Activated CD8-positive, alpha-beta memory T cell treated with anti-CD3 and anti-CD28 coated beads, Interleukin-2, amount 10 ng/mL, durations not matched to agents 7 days and 5 days (primary cell): ENCODE results near the gene SLC12A9. TPM values are rescaled to one million over a fixed set of nuclear protein-coding genes. Genes with fewer than 3 reads are reported as not detected.
"Not testable (repeated sequence)": the region's sequence is repeated elsewhere in the genome, so short reads cannot be mapped to it uniquely, and the experiment has no call there.

Source experiments
- ATAC-seq: fragments of 150-1000 bp; cut with Tn5 transposase; one replicate; pipeline ENCODE4 v1.10.0; 2021; ENCODE audit warnings: moderate library complexity
- CTCF ChIA-PET: fragments of 350-600 bp; sonication (Branson Sonifier 250); formaldehyde crosslinking; loops from one replicate; lab custom pipeline; 2021; ENCODE audit warnings: antibody characterized with exemption; lab: Charles Lee
- DNase-seq: peaks from one replicate; pipeline ENCODE4 v3.0.0-alpha.2; 2020
- H3K27ac Mint-ChIP-seq: one replicate; pipeline ENCODE4 v1.8.0; 2021; ENCODE audit warnings: mild to moderate bottlenecking, mixed read lengths
- H3K27me3 Mint-ChIP-seq: one replicate; pipeline ENCODE4 v1.8.0; 2021; ENCODE audit warnings: mixed read lengths
- H3K36me3 Mint-ChIP-seq: one replicate; pipeline ENCODE4 v1.8.0; 2021; ENCODE audit warnings: mild to moderate bottlenecking, mixed read lengths
- H3K4me1 Mint-ChIP-seq: one replicate; pipeline ENCODE4 v1.8.0; 2021; ENCODE audit warnings: mixed read lengths
- H3K4me3 Mint-ChIP-seq: one replicate; pipeline ENCODE4 v1.8.0; 2021; ENCODE audit warnings: mild to moderate bottlenecking, moderate library complexity, mixed read lengths
- H3K9me3 Mint-ChIP-seq: one replicate; pipeline ENCODE4 v1.8.0; 2022; ENCODE audit warnings: low read depth, mixed read lengths
- microRNA-seq: library from miRNA; unstranded; fragments of <30 nt; microRNA quantifications from one replicate; pipeline ENCODE4 v1.2.0, GENCODE V29; 2022
- total RNA-seq, 2 experiments: library from RNA; stranded (reverse); gene quantifications; one replicate each; pipeline ENCODE4 v1.2.3, GENCODE V29; 2021

Gene SLC12A9
- total RNA-seq, 2 experiments from 2014 or later: 28.6 to 30.1 TPM

DNA sequence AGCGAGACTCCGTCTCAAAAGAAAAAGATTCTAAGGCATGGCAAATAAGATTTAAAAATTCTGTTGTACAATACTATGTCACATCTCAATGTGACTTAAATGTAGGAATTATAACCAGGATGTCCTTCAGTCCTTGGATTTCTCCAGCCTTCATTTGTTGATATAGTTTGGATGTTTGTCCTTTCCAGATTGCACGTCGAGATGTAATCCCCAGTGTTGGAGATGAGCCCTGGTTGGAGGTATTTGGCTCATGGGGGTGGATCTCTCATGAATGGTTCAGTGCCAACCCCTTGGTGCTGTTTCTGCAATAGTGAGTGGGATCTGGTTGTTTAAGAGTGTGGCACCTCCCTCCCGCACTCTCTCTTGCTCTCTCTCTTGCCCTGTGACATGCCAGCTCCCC, 56.0 kb downstream of the SLC12A9 start:
- no peak overlapping the region for H3K4me3 Mint-ChIP-seq
- ATAC-seq: no peak
- DNase-seq: no peak
- H3K27ac Mint-ChIP-seq: no peak overlapping the region
- H3K9me3 Mint-ChIP-seq: no peaks in the 10 kb centered on the region
- CTCF ChIA-PET: no interaction called here
- no peaks in the 10 kb centered on the region for H3K36me3 Mint-ChIP-seq
- H3K27me3 Mint-ChIP-seq: peaks cover 11% of the 10 kb centered on the region
- H3K4me1 Mint-ChIP-seq: no peaks in the 10 kb centered on the region

DNA sequence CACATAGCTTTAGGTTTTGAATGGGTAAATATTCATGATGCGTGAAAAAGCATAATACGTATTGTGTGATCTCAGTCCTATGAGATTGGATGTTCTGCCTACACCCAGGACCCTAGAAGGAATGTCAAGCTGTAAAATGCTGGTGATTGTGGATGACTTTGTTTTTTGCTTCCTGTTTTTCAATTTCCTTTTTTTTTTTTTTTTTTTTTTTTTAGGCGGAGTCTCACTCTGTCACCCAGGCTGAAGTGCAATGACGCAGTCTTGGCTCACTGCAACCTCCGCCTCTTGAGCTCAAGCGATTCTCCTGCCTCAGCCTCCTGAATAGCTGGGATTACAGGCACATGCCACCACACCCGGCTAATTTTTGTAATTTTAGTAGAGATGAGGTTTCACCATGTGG, 57.9 kb downstream of the SLC12A9 start:
- not testable (repeated sequence) for ATAC-seq, H3K4me1 Mint-ChIP-seq, H3K27me3 Mint-ChIP-seq, H3K9me3 Mint-ChIP-seq, DNase-seq, H3K4me3 Mint-ChIP-seq, H3K36me3 Mint-ChIP-seq, H3K27ac Mint-ChIP-seq
- CTCF ChIA-PET: interaction anchor here (0.6 kb wide), 1 partner anchor 178 kb away, joined by 3 read pairs; no protein-coding TSS in a partner anchor

DNA sequence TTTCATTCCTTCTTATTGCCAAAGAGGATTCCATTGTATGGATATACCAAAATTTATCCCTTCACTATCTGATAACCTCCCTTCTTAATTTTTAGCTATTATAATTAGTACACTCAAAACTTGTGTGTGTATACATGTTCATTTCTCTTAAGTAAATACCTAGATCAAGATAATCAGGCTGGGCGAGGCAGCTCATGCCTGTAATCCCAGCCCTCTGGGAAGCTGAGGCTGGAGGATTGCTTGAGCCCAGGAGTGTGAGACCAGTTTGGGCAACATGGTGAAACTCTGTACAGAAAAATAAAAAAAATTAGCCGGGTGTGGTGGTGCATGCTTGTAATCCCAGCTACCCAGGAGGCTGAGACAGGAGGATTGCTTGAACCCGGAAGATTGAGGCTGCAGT, 59.0 kb downstream of the SLC12A9 start:
- CTCF ChIA-PET: interaction anchor here (0.7 kb wide), 1 partner anchor 180 kb away, joined by 3 read pairs; no protein-coding TSS in a partner anchor
- ATAC-seq (no peak), DNase-seq (no peak)
- Mint-ChIP-seq H3K36me3 (no peaks in the 10 kb centered on the region), H3K4me3 (no peak overlapping the region), H3K9me3 (no peaks in the 10 kb centered on the region), H3K27me3 (peaks cover 9% of the 10 kb centered on the region), H3K4me1 (no peaks in the 10 kb centered on the region), H3K27ac (no peak overlapping the region)

DNA sequence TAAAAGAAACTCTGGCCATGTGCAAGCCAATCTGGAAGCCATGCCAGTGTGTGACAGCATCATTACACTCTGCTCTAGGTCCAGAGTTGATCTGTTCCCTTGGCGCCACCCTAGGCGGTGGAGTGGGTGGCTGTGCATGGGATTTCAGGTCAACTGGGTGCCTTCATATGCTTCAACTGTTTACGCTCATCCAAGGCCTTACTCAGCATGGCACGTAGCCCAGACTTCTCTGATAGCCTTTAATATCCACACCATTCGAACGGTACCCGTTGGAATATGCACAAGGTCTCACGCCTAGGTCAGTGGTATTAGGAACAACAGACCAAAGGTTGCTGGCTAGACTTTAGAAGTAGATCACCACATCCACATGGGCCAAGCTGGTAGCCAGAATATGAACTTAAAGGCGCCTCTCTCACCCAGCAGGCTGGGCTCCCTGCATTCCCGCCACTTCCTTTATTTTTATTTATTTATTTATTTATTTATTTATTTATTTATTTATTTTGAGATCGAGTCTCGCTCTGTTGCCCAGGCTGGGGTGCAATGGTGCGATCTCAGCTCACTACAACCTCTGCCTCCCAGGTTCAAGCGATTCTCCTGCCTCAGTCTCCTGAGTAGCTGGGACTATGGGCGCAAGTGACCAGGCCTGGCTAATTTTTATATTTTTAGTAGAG, 61.8 kb downstream of the SLC12A9 start:
- H3K36me3 Mint-ChIP-seq: no peaks in the 10 kb centered on the region
- no peak overlapping the region for H3K4me3 Mint-ChIP-seq
- H3K27ac Mint-ChIP-seq: no peak overlapping the region
- CTCF ChIA-PET: no interaction called here
- no peak for DNase-seq
- no peaks in the 10 kb centered on the region for H3K9me3 Mint-ChIP-seq
- no peaks in the 10 kb centered on the region for H3K4me1 Mint-ChIP-seq
- no peak for ATAC-seq
- H3K27me3 Mint-ChIP-seq: peaks cover 9% of the 10 kb centered on the region

DNA sequence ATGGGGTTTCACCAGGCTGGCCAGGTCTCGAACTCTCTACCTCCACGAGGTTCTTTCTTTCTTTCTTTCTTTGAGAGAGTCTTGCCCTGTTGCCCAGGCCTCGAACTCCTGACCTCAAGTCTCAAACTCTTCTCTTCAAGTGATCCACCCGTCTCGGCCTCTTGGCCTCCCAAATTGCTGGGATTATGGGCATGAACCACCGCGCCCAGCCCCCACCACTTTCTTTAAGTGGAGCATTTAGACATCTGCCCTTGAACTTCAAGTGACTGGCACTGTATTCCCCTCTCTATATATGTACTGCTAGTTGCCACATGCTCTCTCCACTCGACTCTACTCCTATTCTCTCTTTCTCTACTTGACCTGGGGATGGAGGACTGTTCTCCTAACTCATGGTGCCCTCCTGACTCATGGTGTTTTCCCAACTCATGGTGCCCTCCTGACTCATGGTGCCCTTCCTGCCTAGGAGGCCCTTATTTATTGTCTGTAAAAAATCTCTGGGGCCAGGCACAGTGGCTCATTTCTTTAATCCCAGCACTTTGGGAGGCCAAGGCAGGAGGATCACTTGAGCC, 62.5 kb downstream of the SLC12A9 start:
- Mint-ChIP-seq H3K36me3 (no peaks in the 10 kb centered on the region), H3K9me3 (no peaks in the 10 kb centered on the region), H3K27me3 (peaks cover 12% of the 10 kb centered on the region), H3K4me3 (no peak overlapping the region), H3K4me1 (no peaks in the 10 kb centered on the region), H3K27ac (no peak overlapping the region)
- DNase-seq: no peak
- no peak for ATAC-seq
- CTCF ChIA-PET: no interaction called here

Small RNA genes lying within 50 kb of the gene (microRNA-seq; reads per million reads assigned to microRNA genes)
- 1.7 reads per million for gene MIR6875

Other genes with a start within 250 kb of the SLC12A9 start
- gene MOSPD3, start 240.2 kb upstream of the SLC12A9 start, total RNA-seq: 10 to 100 TPM; 22.2 to 28.8 TPM
- gene TFR2, start 211.2 kb upstream of the SLC12A9 start, total RNA-seq: 10 to 100 TPM; 11.1 to 18.6 TPM
- gene ACTL6B, start 196.3 kb upstream of the SLC12A9 start, total RNA-seq: not detected
- 100 to 1,000 TPM; 243 to 271 TPM for gene GNB2, start 179.0 kb upstream of the SLC12A9 start, total RNA-seq
- gene GIGYF1, start 158.5 kb upstream of the SLC12A9 start, total RNA-seq: 10 to 100 TPM; 47.1 to 53.4 TPM
- 10 to 100 TPM; 43.6 to 53.4 TPM for gene POP7, start 146.6 kb upstream of the SLC12A9 start, total RNA-seq
- gene EPO, start 132.2 kb upstream of the SLC12A9 start, total RNA-seq: not detected
- gene ZAN, start 119.1 kb upstream of the SLC12A9 start, total RNA-seq: not detected
- gene EPHB4, start 25.2 kb upstream of the SLC12A9 start, total RNA-seq: 1 to 10 TPM; 1.3 to 2.0 TPM
- gene TRIP6, start 14.7 kb downstream of the SLC12A9 start, total RNA-seq: 10 to 100 TPM; 38.2 to 39.3 TPM
- gene SRRT, start 22.4 kb downstream of the SLC12A9 start, total RNA-seq: 100 to 1,000 TPM; 290 to 312 TPM
- 1 to 10 TPM; 2.3 to 2.7 TPM for gene UFSP1, start 37.0 kb downstream of the SLC12A9 start, total RNA-seq
- gene ACHE, start 43.2 kb downstream of the SLC12A9 start, total RNA-seq: under 1 TPM in 1 of 2 experiments, not detected in 1; 0.23 TPM
- not detected for gene MUC3A, start 96.8 kb downstream of the SLC12A9 start, total RNA-seq
- gene MUC12, start 116.9 kb downstream of the SLC12A9 start, total RNA-seq: under 1 TPM; 0.64 to 0.68 TPM
- gene MUC17, start 167.4 kb downstream of the SLC12A9 start, total RNA-seq: not detected
- 100 to 1,000 TPM in 1 of 2 experiments, 10 to 100 TPM in 1; 68.2 to 110 TPM for gene TRIM56, start 232.8 kb downstream of the SLC12A9 start, total RNA-seq